Middle frontal gyrus (tissue), 1 donor: ENCODE measurements around the gene TMEM132D.

Source experiments
- DNase-seq: peaks from one replicate; pipeline ENCODE4 v3.0.0-alpha.2; 2015; ENCODE audit warnings: low spot score; ENCODE audit errors: extremely low spot score

Gene TMEM132D

GRCh38 chr12:129366656-129367055 lies 537.2 kb downstream of the TMEM132D start:
- DNase-seq: no peak

GRCh38 chr12:129363041-129363440 lies 540.8 kb downstream of the TMEM132D start:
- no peak for DNase-seq

GRCh38 chr12:129357233-129357632 lies 546.6 kb downstream of the TMEM132D start:
- no peak for DNase-seq

- no peak for DNase-seq
Measured at GRCh38 chr12:129351481-129351880, 552.3 kb downstream of the TMEM132D start.

GRCh38 chr12:129339336-129339735 lies 564.5 kb downstream of the TMEM132D start:
- DNase-seq: no peak

GRCh38 chr12:129337413-129337812 lies 566.4 kb downstream of the TMEM132D start:
- DNase-seq: no peak

GRCh38 chr12:129335773-129336172 lies 568.1 kb downstream of the TMEM132D start:
- DNase-seq: no peak

GRCh38 chr12:129332286-129332685 lies 571.5 kb downstream of the TMEM132D start:
- DNase-seq: no peak

GRCh38 chr12:129331356-129332085 lies 572.3 kb downstream of the TMEM132D start:
- DNase-seq: no peak

GRCh38 chr12:129328235-129328634 lies 575.6 kb downstream of the TMEM132D start:
- DNase-seq: no peak

GRCh38 chr12:129325566-129325965 lies 578.3 kb downstream of the TMEM132D start:
- DNase-seq: no peak

- no peak for DNase-seq
Measured at GRCh38 chr12:129312048-129312447, 591.8 kb downstream of the TMEM132D start.

GRCh38 chr12:129310346-129310745 lies 593.5 kb downstream of the TMEM132D start:
- DNase-seq: no peak

GRCh38 chr12:129305851-129306250 lies 598.0 kb downstream of the TMEM132D start:
- peak; percentile 50 for DNase-seq

- no peak for DNase-seq
Measured at GRCh38 chr12:129304529-129304928, 599.3 kb downstream of the TMEM132D start.

GRCh38 chr12:129300011-129300410 lies 603.8 kb downstream of the TMEM132D start:
- DNase-seq: no peak

- DNase-seq: no peak
Measured at GRCh38 chr12:129298921-129299320, 604.9 kb downstream of the TMEM132D start.

GRCh38 chr12:129296671-129297070 lies 607.2 kb downstream of the TMEM132D start:
- DNase-seq: no peak

GRCh38 chr12:129294868-129295267 lies 609.0 kb downstream of the TMEM132D start:
- no peak for DNase-seq

- no peak for DNase-seq
Measured at GRCh38 chr12:129279771-129280170, 624.1 kb downstream of the TMEM132D start.

- DNase-seq: no peak
Measured at GRCh38 chr12:129276361-129277060, 627.3 kb downstream of the TMEM132D start.

- DNase-seq: no peak
Measured at GRCh38 chr12:129269756-129270495, 633.9 kb downstream of the TMEM132D start.
